K562 (cell line): ENCODE data around the gene PDE8A. TPM values are rescaled to one million over a fixed set of nuclear protein-coding genes. Genes with fewer than 3 reads are reported as not detected.

Source experiments
- ATAC-seq: fragments of 200-7000 bp; cut with Tn5 transposase; 3 replicates; pipeline ENCODE4 v1.9.1; 2020; ENCODE audit warnings: moderate library complexity
- BruUV-seq: library from RNA; stranded (reverse); fragments of 400-500 nt; replicated peaks from 2 replicates; lab custom pipeline; 2021; lab: Mats Ljungman, UMichigan
- CTCF ChIA-PET: fragments of 300-600 bp; formaldehyde crosslinking; extraction: SDS; loops from one replicate; lab custom pipeline; 2021; ENCODE audit warnings: low intra/inter-chr PET ratio; lab: Yijun Ruan, JAX
- POLR2A ChIA-PET: fragments of 300-600, 350-650 bp; sonication (Branson Sonifier 250); formaldehyde crosslinking; extraction: SDS; loops from one replicate; lab custom pipeline; 2021; ENCODE audit warnings: antibody characterized with exemption, inconsistent platforms; lab: Yijun Ruan, JAX
- DNase-seq, 4 experiments: peaks; one replicate each; pipeline versions ENCODE4 v3.0.0 to v3.0.0-alpha.2; 2011 to 2018; ENCODE audit warnings: low spot score in 3 of 4, mixed read lengths in 3 of 4; ENCODE audit errors: extremely low read depth in 1 of 4
- FAIRE-seq: peaks from 2 replicates; lab custom pipeline; 2011; peaks lifted over from hg19 to GRCh38; lab: Jason Lieb, UNC
- H2AFZ ChIP-seq: 2 replicates; pipeline ENCODE4 v1.6.0; 2011; ENCODE audit warnings: low read depth, low read length, control low read depth, inconsistent platforms
- H3K27ac ChIP-seq: fragments of 200-600 bp; 3 replicates; pipeline ENCODE4 v1.8.0; 2011; ENCODE audit warnings: low read depth, mild to moderate bottlenecking, control low read depth, inconsistent platforms, low read length, moderate library complexity, mixed read lengths; ENCODE audit errors: extremely low read depth
- H3K27me3 ChIP-seq, 2 experiments: fragments of 300-600 bp in 1 of 2; 2 replicates in 1 of 2; 3 replicates in 1 of 2; pipeline versions ENCODE4 v1.6.0 to v1.8.0; 2011; ENCODE audit warnings: inconsistent platforms in 2 of 2, low read length in 2 of 2, mild to moderate bottlenecking in 1 of 2, mixed read lengths in 1 of 2, moderate library complexity in 1 of 2; ENCODE audit not compliant: control insufficient read depth in 2 of 2, insufficient read depth in 2 of 2
- H3K36me3 ChIP-seq: fragments of 300-600 bp; 3 replicates; pipeline ENCODE4 v1.8.0; 2011; ENCODE audit warnings: mild to moderate bottlenecking, low read length, inconsistent platforms; ENCODE audit not compliant: control insufficient read depth, insufficient read depth
- H3K4me1 ChIP-seq, 2 experiments: fragments of 200-600 bp in 1 of 2; replicated peaks in 1 of 2; 2 replicates in 1 of 2; 3 replicates in 1 of 2; pipeline versions ENCODE4 v1.5.1 to v1.8.0; 2011; ENCODE audit warnings: inconsistent platforms in 2 of 2, low read length in 2 of 2, mild to moderate bottlenecking in 1 of 2, mixed read lengths in 1 of 2, moderate library complexity in 1 of 2; ENCODE audit not compliant: control insufficient read depth in 2 of 2, insufficient read depth in 2 of 2
- H3K4me2 ChIP-seq: 2 replicates; pipeline ENCODE4 v1.6.1; 2011; ENCODE audit warnings: low read length, control low read depth, inconsistent platforms, mixed read lengths; ENCODE audit not compliant: insufficient read depth
- H3K4me3 ChIP-seq: fragments of 200-600 bp; sonication (generic), shearing (Covaris generic); 2 replicates; pipeline ENCODE4 v1.5.1; 2016; ENCODE audit warnings: control low read depth, inconsistent platforms
- H3K79me2 ChIP-seq: fragments of 200-600 bp; 3 replicates; pipeline ENCODE4 v1.8.0; 2011; ENCODE audit warnings: low read length, inconsistent platforms; ENCODE audit not compliant: control insufficient read depth, insufficient read depth
- H3K9ac ChIP-seq, 2 experiments: 2 replicates each; pipeline versions ENCODE4 v1.6.0 to v1.6.1; 2011; ENCODE audit warnings: low read depth in 2 of 2, low read length in 2 of 2, control low read depth in 1 of 2, inconsistent platforms in 1 of 2, mild to moderate bottlenecking in 1 of 2, mixed read lengths in 1 of 2; ENCODE audit not compliant: insufficient read depth in 1 of 2
- H3K9me1 ChIP-seq: one replicate; pipeline ENCODE4 v1.6.0; 2011; ENCODE audit warnings: inconsistent platforms, mild to moderate bottlenecking, low read length, moderate library complexity; ENCODE audit not compliant: control insufficient read depth, insufficient read depth
- H3K9me3 ChIP-seq: replicated peaks from 2 replicates; pipeline ENCODE4 v1.5.1; 2011; ENCODE audit warnings: low read depth, low read length, inconsistent platforms; ENCODE audit not compliant: control insufficient read depth, insufficient read depth
- H4K20me1 ChIP-seq: replicated peaks from 2 replicates; pipeline ENCODE4 v1.6.1; 2011; ENCODE audit warnings: low read length, inconsistent platforms, mixed read lengths; ENCODE audit not compliant: control insufficient read depth, insufficient read depth
- ARID3A ChIP-seq: IDR thresholded peaks from 2 replicates; pipeline ENCODE4 v1.6.1; 2012; ENCODE audit warnings: low read depth, low read length, improper control_type of control experiment, borderline replicate concordance
- COPS2 ChIP-seq: fragments of 450-650 bp; conservative IDR thresholded peaks from 2 replicates; pipeline ENCODE4 v1.6.1; 2016; ENCODE audit warnings: mild to moderate bottlenecking, moderate library complexity
- CREB3L1 ChIP-seq: fragments of 450-650 bp; IDR thresholded peaks from 2 replicates; pipeline ENCODE4 v1.6.1; 2014; ENCODE audit warnings: low read depth, mild to moderate bottlenecking, moderate library complexity, borderline replicate concordance
- ELK3 ChIP-seq: fragments of 450-650 bp; formaldehyde crosslinking; IDR thresholded peaks from 2 replicates; pipeline ENCODE4 v1.4.0; 2020; ENCODE audit warnings: mild to moderate bottlenecking
- HOXB6 ChIP-seq: fragments of 250-450 bp; sonication (Bioruptor Pico); IDR thresholded peaks from 2 replicates; pipeline ENCODE4 v1.5.1; 2022; ENCODE audit warnings: mild to moderate bottlenecking, borderline replicate concordance
- MCM3 ChIP-seq: fragments of 450-650 bp; IDR thresholded peaks from 2 replicates; pipeline ENCODE4 v1.6.1; 2016
- MNT ChIP-seq, 2 experiments: fragments of 450-650 bp; conservative IDR thresholded peaks; 2 replicates each; pipeline ENCODE4 v1.6.1; 2017; ENCODE audit warnings: mild to moderate bottlenecking in 2 of 2, moderate library complexity in 2 of 2
- POLR3G ChIP-seq: IDR thresholded peaks from 2 replicates; pipeline ENCODE4 v1.6.1; 2011; ENCODE audit not compliant: insufficient read length, insufficient replicate concordance; ENCODE audit errors: extremely low read depth
- RBM25 ChIP-seq: fragments of 200-400 bp; formaldehyde crosslinking; IDR thresholded peaks from 2 replicates; pipeline ENCODE4 v1.6.1; 2018; ENCODE audit warnings: low read length, low read depth, moderate library complexity; ENCODE audit not compliant: severe bottlenecking
- SMARCB1 ChIP-seq: IDR thresholded peaks from 2 replicates; pipeline ENCODE4 v1.6.1; 2011; ENCODE audit warnings: improper control_type of control experiment, low read depth; ENCODE audit not compliant: insufficient read length
- ZNF174 ChIP-seq: fragments of 250-450 bp; sonication (Bioruptor Pico); IDR thresholded peaks from 2 replicates; pipeline ENCODE4 v1.4.0; 2020; ENCODE audit warnings: mild to moderate bottlenecking
- ZNF224 ChIP-seq: sonication (generic); formaldehyde crosslinking; IDR thresholded peaks from 2 replicates; pipeline ENCODE4 v1.8.0; 2022; ENCODE audit warnings: mild to moderate bottlenecking, missing genetic modification reagents
- ZNF239 ChIP-seq: fragments of 250-450 bp; sonication (Bioruptor Pico); IDR thresholded peaks from 2 replicates; pipeline ENCODE4 v1.4.0; 2020; ENCODE audit warnings: mild to moderate bottlenecking
- ZNF263 ChIP-seq: sonication (generic); formaldehyde crosslinking; IDR thresholded peaks from 2 replicates; pipeline ENCODE4 v1.8.0; 2022; ENCODE audit warnings: mild to moderate bottlenecking, missing genetic modification reagents, borderline replicate concordance
- ZNF436 ChIP-seq: fragments of 250-450, 450-650 bp; sonication (Bioruptor Pico); formaldehyde crosslinking; IDR thresholded peaks from 2 replicates; pipeline ENCODE4 v1.7.0; 2020; ENCODE audit warnings: mild to moderate bottlenecking
- ZNF695 ChIP-seq: fragments of 450-650 bp; formaldehyde crosslinking; IDR thresholded peaks from 2 replicates; pipeline ENCODE4 v1.4.0; 2020; ENCODE audit warnings: mild to moderate bottlenecking, moderate library complexity
- whole genome bisulfite sequencing: fragments of 100-300 bp; shearing (Covaris generic); methylation state at CpG from one replicate; pipeline ENCODE4 v1.1.6; 2016; ENCODE audit warnings: low coverage, mixed read lengths; ENCODE audit not compliant: insufficient coverage; ENCODE audit errors: missing lambda C conversion rate; 5-methylcytosine and 5-hydroxymethylcytosine counted together
- in situ Hi-C: fragments of 300-500 bp; cut with MboI; formaldehyde crosslinking; loops from 4 replicates; pipeline ENCODE4 v1.15.0; 2018; ENCODE audit warnings: inconsistent platforms, mixed read lengths
- intact Hi-C: fragments of 100-400 bp; cut with micrococcal nuclease; formaldehyde crosslinking; loops from 2 replicates; pipeline ENCODE4 v1.14.2; 2022
- polyA plus RNA-seq, 8 experiments: library from polyadenylated mRNA; depleted of rRNA in 4 of 8; stranded (reverse) in 5 of 8; unstranded in 3 of 8; fragments of >200 nt; fragmentation: Nextera tagmentation in 2 of 8; fragmentation: Illumina TruSeq in 1 of 8; extraction: Ambion mirVana in 2 of 8; extraction: Trizol in 1 of 8; gene quantifications; 2 replicates each; pipeline versions ENCODE4 v1.2.1 to v1.2.3, GENCODE V29; 2011 to 2014; ENCODE audit warnings: inconsistent platforms in 1 of 8, missing spikeins in 1 of 8
- total RNA-seq, 7 experiments: library from RNA; depleted of rRNA in 6 of 7; stranded (reverse); fragments of >200 nt in 6 of 7; fragmentation: Illumina TruSeq in 2 of 7; extraction: Trizol in 2 of 7; gene quantifications; 2 replicates each; pipeline versions ENCODE4 v1.2.1 to v1.2.3, GENCODE V29; 2011 to 2021; ENCODE audit warnings: low replicate concordance in 1 of 7

The PDE8A gene
- total and polyA plus RNA-seq, 9 of the 15 experiments (the other 6 are each of a cell fraction or from before 2014, with no cell fraction given), result 5.9 to 40.3 (median 19.8) TPM

- no peak for TF ChIP-seq ZNF239 (CRISPR knock-in tag)
- no peak for TF ChIP-seq ARID3A
- no peak for TF ChIP-seq MCM3
- no peak for TF ChIP-seq SMARCB1
- no peak for TF ChIP-seq MNT (conservative IDR thresholded peaks at IDR 0.05)
- TF ChIP-seq CREB3L1, result no peak
- TF ChIP-seq ZNF174 (CRISPR knock-in tag), result no peak
- no peak for TF ChIP-seq ZNF263
- TF ChIP-seq COPS2, result no peak
- no peak for TF ChIP-seq HOXB6 (CRISPR knock-in tag)
- no peak for TF ChIP-seq RBM25
- TF ChIP-seq POLR3G, result no peak
- TF ChIP-seq ZNF436, result no peak
- TF ChIP-seq ELK3, result no peak
- TF ChIP-seq ZNF224 (CRISPR knock-in tag), result no peak
- TF ChIP-seq ZNF695 (CRISPR knock-in tag), result no peak
- no peaks in the 10 kb centered on the region for H3K9me1 ChIP-seq
- no peak overlapping the region for H3K27ac ChIP-seq
- H2AFZ ChIP-seq, result no peak overlapping the region
- no peak for ATAC-seq
- H3K79me2 ChIP-seq, result no peaks in the 10 kb centered on the region
- CTCF ChIA-PET, result no interaction called here
- no peaks in the 10 kb centered on the region for H3K27me3 ChIP-seq
- FAIRE-seq, result peak; percentile 19
- WGBS, result 82% methylated on average over 2 of the region's 2 CpGs
- intact Hi-C loops, result no loop called here
- H3K4me2 ChIP-seq, result no peak overlapping the region
- peaks cover 39% of the 10 kb centered on the region; the same call in 2 of the 3 replicates for H3K36me3 ChIP-seq
- no peaks in the 10 kb centered on the region for H3K4me1 ChIP-seq
- in situ Hi-C loops, result no loop called here
- BruUV-seq, result no TSS peak
- H3K9me3 ChIP-seq, result no peaks in the 10 kb centered on the region
- H3K4me3 ChIP-seq, result no peak overlapping the region
- POLR2A ChIA-PET, result no interaction called here
- no peaks in the 10 kb centered on the region for H4K20me1 ChIP-seq
- no peak overlapping the region for H3K9ac ChIP-seq
- no peak for DNase-seq
Observed at GRCh38 chr15:85139391-85139790, 157.7 kb downstream of the PDE8A start.
